GM18517 (cell line): Measurements from ENCODE around the gene PABPC3.

Source experiments
- ATAC-seq: cut with Tn5 transposase; IDR thresholded peaks from one replicate; pipeline ENCODE4 v1.9.1; 2021; ENCODE audit warnings: mild to moderate bottlenecking, moderate library complexity; ENCODE audit not compliant: unreplicated experiment

PABPC3 gene

DNA sequence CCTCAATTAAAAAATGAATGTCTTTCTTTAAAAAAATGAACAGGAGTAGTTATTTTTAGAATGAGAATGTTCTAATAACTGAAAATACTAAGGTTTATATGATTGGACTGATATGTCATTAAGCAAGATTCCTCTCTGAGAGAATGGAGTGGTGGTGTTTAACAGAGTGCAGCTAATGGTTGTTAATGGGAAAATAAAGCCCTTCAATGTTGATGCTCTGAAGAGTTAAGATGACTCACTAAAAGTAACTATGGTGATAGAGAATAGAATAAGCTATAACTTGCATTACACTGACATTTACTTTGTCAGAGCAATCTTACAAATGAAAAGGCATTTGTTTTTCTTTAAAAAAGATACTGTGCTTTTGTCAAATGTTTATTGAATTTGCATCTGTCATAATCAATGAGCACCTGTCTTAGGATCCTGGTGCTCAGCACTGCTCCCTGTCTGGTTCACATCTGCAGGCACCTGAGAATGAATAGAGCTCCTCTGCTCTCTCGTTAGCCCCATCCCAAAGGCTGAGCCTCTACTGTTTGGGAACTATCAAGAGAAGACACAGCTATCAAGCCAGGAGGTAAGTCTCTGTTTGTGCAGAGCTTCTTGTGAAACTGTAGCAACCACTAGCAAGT, 15.1 kb downstream of the PABPC3 start:
- no peak for ATAC-seq

DNA sequence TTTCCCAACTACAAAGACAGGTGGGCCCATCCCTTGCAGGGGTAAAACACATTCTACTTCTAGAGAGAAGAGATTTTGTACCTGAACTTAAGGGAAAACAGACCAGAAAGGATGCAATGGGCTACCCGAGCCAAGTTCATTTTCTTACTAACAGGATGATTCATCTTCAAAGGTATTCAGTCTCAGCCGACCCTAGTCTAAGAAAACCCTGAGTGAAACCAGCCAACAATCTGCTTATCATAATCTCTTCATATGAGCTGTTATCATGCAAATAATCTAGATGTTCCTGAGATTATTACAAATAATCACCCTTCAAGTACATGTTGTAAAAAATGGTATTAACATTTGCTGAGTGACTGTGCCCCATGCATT, 15.6 kb downstream of the PABPC3 start:
- no peak for ATAC-seq

DNA sequence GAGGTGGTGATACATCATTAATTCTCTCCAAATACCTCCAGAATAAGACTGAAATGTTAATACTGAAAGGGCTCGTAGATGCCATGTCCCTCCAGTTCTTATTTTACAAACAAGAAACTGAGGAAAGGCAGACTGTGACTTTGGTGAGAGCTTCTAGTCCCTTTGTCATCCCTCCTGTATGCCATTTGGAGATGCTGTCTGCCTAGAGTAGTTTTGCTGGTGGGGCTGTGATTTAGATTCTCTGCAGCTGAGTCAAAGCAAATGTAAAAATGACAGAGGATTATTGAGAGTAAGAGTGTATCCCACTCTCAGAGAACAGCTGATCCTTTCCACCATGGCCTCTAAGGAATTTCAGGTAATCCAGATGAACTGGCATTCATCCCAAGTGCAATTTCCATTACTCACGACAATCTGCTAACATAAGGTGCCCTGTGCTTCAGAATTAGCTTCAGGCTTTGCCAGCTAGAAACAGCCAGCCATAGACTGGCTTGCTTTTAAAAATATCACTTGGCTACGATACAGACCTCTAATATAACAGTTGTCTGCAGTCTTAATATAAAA, 16.8 kb downstream of the PABPC3 start:
- ATAC-seq = no peak

DNA sequence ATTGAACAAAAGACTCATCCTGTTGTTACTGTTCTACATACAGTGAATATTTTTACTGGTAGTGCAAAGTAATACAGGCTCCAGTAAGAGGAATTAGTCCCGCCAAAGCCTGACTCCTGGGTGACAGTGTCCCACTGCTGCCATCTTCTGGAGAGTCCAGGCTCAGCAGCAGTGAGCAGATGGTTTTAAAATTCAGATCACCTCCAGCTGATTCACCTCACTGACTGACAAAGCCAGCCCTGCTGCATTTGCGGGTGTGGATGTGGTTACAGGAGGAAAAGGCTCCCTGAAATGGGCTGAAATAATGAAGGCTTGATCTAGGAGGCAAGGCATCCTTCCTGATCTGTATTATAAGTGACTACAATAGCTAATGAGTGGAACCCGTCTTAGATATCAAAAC, 18.3 kb downstream of the PABPC3 start:
- ATAC-seq = no peak

DNA sequence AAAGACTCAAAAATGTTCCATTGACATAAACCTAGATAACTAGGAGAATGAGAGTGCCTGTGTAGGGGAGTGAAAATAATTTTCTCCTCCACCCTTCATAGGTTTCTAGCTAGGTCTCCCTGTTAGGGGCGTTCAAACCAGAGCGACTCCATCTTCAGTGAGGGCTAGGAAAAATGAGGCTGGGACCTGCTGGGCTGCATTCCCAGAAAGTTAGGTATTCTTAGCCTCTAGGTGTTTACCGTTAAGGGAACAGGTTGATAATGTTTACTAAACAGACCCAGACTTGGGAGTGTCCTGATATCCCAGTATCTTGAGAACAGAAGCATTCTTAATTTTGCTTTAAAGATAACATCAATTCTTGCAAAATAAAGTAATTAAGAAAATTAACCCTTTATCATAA, 20.1 kb downstream of the PABPC3 start:
- ATAC-seq = no peak

DNA sequence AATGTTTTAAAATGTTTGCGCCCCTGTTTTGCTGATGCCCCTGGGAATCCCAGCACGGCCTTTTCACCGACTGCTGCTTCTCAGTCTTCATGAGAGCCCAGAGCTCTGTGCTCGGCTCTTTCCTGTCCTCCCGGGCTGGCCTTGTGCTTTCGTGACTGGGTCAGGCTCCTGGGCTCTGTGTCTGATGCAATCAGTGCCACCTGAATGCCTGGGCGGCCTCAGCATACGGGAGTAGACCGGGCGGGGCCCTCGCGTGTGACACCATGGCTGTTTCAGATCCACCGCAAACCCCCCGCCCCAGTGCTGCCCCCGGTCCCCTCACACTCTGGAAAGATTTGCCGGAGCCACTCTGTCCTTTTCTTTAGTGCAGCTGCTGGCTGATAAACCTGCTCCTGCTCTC, 21.4 kb downstream of the PABPC3 start:
- ATAC-seq = no peak

DNA sequence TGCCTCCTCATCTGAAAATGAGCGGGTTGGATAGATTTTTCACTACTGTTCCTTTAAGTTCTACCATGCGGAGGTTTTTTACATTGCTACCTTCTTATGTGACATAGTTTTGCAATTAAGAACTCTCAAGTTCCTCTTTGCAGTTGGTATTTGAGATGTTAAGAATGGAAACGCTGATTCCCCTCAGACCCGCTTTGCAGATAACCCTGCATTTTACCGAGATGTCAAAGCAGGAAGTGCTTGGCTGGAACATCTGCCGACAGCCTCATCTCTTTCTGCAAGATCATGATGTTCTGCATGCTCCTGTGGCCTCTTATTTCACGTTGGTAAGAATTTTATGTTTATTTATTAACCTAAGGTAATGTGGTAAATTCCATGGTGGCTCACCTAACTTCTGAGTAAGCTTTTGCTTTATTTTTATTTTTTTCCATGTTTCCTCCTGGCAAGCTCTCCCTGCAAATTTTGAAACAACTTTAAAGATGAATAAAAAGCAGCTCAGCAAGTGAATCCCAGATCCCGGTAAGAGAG, 22.5 kb downstream of the PABPC3 start:
- ATAC-seq = no peak

DNA sequence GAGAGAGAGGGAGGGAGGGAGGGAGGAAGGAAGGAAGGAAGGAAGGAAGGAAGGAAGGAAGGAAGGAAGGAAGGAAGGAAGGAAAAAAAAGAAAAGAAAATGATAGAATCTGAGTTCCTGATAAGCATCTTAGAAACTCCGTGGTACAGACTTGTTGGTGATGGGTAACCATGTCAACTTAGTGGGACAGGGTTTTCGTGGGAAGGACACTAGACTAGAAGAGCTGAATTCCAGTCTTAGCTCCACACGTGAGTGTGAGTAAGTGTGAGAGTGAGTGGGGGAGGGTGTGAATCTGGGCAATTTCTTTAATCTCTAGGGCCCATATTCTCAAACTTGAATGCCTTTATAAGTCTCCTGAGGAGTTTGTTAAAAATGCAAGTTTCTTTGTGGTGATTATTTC, 35.0 kb downstream of the PABPC3 start:
- ATAC-seq = no peak

DNA sequence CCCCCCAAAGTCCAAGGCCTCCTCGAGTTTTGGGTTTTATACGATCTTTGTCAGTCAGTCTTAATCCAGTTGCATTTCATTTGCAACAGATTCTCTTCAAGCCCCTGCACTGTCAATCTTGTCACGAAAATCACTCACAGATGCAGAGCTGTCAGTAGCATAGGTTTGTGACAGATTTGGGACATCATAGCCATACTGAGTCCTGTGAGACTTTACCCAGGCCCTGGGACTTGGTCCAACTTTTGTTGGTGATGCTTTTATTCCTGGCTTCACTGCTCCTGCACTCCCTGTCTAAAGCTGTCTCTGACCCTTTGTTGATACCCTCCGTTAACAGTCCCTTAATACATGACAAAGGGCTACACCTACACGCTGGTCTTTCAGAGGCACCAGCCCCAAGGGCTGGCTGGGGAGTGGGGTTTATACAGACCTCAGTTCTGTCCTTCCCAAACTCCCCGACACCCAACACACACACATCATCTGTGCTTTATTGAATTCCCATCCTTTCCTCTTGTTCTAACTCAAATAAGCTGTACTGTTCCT, 36.0 kb downstream of the PABPC3 start:
- no peak for ATAC-seq

DNA sequence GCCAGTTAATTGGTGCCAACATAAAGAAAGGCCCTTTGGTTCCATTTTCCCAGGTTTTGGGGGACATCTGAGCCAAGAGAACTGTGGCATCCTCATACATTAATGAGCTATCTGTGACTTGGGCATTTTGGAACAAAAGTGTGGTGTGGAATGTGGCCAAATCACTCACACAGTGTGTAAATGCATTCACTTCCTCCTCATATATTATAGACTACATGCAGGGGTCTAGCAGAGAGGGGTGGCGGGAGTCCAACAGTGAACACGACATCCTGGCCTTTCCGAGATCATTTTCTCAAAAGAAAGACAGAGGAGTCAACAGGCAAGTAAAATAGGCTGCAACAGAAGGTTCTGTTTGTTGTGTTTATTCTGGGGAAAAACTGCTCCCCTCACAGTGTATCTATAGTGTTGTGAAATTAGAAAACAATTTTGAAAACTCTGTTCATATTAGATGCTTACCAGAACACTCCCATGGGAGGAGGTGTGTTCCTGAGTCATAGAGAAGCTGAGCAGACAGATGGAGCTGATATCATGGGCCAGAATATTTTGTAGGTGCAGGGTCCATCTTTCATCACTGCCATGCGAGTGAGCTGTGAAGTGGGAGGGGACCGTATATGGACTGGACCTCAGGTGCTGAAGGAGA, 36.9 kb downstream of the PABPC3 start:
- ATAC-seq = no peak

DNA sequence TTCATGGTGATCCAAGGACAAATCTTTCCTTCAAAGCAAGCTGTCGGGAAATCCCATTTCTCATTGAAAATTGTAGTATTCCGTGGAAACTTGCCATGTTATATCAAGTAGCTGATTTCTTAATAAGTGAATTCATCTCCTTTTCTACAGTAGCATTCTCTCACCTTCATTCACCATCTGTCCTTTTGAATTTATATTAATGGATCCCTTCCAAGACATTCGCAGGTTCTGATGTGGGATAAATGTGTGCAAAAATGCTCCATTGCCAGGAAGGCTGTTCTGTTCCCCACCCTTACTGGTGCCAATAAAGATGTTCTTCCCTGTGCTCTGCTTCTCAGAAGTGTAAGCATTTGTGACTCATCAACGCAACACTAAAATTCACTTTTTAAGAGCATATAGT, 40.0 kb downstream of the PABPC3 start:
- no peak for ATAC-seq

DNA sequence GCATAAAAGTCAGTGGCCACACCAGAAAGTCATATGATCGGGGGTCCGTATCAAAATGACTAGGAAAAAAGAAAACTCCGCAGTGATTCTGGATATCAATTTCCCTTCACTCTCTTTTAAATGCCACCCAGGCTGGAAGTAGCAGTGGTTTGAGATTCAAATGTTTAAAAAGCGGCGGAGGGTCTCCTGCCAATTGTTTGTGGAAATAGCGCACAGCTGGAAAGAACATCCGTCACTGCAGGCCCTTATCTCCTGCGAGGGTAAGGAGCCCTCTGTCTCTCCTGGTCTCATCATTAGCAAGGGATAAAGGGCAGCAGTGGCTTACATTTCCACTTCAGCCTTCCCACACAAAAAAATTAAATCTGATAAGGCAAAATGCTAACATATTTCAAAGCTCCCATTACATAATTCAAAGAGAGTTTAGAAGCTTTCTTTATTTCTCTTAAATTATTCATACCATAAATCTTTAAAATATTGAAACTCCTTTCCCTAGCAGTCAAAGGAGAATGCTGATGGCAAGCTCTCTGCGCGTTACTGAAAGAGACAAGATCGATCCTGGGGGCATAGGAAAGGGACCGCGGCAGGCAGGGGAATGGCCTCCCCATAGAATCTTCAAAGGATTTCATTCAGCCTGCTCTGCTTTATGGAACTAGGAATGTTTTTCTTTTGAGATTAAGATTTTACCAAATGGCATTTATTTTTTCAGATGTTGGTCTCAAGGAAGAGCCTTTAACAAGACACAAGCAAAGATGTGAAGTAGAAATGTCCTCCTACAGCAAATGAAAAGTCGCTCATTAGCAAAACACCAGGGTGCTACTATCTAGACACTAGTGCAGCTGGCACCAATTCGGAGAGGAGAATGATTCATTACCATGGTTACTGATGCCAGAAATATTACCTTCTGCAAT, 41.2 kb downstream of the PABPC3 start:
- ATAC-seq = no peak

DNA sequence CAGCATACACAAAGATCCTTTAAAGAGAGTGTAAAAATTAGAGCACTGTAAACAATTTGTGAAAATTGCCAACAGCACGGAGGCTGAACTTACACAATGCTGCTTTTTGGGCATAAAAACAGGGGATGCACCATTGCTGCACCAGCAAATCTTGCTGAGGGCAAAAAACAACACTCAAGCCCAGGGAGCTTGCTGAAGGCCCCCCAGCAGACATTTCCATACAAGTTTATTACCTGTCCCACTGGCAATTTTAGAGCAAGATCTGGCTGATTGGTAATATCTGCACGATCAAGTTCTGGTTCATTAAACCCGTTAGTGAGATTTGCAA, 41.8 kb downstream of the PABPC3 start:
- no peak for ATAC-seq

DNA sequence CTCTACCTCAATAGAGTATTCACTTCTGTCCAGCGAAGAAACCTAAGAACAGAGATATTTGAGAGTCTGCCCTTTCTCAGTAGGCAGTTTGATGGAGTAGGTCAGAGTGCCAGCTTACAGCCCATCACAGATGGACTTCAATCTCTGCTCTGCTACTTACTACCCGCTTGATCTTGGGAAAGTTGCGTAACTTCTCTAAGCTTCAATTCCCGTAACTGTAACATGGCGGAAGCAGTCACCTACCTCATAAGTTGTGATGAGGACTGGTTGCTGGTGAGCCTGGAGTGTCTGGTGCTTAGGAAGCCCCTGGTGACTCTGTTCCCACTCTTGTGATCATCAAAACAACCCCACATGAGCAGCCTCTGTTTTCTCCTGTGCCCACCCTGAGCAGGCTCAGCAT, 45.1 kb downstream of the PABPC3 start:
- no peak for ATAC-seq

DNA sequence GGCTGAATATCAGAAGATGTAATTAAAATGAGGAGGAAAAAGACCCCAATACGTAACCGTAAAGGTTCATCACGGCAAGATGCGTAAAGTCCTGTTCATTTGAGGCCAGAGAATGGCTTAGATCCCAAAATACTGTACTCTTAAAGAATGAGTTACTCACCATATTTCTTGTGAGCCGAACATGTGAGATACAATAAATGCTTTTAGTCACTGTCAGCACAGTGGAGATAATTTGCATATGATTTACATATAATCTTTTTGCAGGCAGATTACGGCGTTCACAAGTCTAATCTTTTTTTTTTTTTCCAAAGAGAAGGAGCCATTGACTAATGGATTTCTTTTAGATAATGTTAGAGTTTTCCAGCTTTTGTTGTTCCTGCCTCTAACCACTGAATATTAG, 47.8 kb downstream of the PABPC3 start:
- ATAC-seq = no peak

DNA sequence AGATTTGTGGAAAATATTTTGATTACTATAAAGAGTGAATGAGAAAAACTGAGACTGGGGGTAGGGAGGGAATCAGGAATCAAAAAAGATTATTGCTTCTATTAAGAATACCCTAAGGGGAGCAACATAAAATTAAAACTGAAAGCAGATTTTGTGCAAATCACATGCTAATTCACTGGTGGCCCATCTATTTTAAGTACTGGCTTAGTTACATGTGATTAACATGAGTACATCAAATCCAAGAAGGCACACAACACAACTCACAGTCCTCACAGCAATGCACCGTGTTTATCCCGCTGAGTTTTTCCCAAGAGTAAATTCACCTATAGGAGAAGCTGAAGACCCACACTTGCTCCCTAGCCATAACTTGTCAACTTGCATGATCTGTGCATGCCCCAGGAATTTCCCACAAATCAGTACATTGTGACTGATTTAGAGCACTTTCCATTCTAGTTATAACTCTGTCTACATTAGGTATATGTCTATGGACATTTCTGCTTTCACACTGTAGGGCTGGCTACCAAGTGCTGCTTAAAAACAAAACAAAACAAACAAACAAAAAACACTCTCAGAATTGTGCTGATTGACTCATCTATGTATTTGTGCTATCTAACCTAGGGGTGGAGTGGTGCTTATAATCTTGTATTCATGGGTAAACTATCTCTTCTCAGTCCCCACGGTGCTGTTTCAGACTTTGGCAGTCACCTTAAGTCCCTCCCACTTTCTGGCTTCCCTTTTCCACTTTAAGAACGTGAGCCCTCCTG, 51.9 kb downstream of the PABPC3 start:
- no peak for ATAC-seq

DNA sequence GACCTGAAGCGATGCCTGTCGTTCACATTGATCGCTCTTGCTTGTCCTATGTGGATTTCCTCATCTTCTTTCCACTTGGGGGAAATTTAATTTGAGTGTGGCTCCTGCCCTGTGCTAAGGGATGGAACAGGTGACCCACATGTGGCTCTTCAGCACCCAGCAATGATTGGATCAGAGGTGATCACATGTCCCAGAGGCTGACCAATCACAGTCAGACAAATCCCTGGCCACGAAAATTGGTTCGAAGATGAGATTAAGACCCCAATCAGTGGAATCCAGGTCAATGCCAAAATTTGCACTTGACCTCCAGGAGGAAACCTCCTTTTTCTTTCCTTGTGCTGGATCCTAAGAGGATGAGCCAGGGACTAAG, 52.5 kb downstream of the PABPC3 start:
- no peak for ATAC-seq
